NCI-H1436 treated with DMSO at 0.1 percent for 48 hours (cell line): ENCODE data around the gene CADM1.

ENCODE experiments used
- DNase-seq: peaks from one replicate; lab custom pipeline; 2025; lab: John Stamatoyannopoulos, UW

CADM1 gene

DNA sequence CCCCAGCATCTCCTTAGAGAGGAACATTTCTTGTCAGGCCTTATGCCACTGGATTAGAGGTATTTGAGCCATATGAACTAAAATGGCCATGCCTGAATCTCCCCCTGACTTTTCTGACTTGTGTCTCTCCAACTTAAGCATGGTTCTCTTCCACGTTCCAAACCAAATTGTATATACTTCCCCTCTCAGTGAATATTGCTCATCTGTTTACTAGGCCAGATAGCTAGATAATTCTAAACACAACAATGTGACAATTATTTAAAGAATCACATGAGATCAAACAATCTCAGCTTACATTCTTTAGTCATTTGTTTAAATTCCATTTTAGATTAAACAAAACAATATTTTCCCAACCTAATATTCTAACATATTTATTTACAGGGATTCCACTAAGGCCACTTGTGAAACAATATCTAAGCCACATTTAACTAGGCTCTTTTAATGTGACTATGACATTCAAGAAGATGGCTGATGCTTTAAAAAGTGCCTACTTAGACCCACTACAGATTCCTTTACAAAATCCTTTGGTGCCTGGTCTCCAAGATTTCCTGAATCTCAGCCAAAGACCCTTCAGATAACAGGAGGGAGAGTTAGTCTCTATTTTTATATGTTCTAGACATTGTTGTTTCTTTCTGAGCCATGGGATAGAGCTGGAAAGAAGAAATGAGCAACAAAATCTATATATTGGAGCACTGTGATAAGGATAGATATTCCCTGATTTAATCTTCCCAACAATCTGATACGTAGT, 105.7 kb downstream of the CADM1 start:
- no peak for DNase-seq

DNA sequence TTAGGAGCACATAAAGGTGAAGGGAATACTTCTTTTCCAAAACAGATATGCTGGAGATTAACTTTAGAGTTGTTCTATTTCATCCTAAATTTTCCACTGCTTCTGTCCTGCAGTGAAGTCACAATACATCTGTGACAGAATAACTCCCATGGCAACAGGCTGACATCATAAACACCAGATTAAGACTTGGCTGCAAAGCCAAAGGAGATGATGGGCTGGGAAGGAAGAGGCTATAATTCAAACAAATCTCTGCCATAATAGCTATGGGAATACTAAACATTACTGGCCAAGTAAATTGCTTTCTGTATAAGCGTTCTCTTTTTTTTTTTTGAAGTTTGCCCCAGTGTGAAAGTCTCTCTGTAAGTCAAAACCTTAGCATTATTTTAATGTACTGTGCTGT, 107.7 kb downstream of the CADM1 start:
- no peak for DNase-seq

DNA sequence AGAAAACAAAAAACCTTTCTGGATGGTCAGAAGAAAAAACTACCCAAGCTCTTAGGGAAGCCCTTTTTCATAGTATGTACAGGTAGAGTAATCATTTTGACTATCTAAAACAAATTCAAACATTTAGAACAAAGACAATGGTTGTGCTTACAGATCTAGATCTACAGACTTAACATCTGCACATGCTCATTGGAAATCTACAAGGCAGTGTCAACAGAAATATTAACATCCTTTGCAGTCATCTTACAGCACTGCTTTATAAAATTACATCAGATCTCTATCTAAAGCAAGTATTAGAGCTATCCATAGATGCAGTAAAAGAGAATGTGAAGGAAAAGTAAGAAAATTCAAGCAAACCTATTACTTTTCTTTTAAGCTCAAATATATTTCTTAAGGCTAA, 110.3 kb downstream of the CADM1 start:
- no peak for DNase-seq

GRCh38 chr11:115391598-115391997, 112.6 kb downstream of the CADM1 start:
- DNase-seq: no peak

DNA sequence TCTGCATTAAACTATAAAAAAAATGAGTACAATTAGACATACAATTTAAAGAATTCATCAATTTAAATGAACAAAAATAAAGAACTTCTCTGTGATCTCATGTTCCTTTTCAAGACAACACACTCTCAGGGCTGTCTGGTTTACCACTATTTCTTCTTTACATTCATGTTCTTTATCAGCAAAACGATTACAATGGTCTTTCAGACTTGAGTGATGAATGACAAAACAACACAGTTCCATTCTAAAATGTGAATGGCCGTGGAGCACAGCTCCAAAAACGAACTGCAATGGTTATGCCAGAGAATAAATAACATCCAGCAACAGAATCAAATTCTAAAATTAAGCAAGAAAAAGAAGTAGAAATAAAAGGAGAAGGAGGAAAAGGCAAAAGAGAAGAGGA, 113.1 kb downstream of the CADM1 start:
- DNase-seq: no peak

DNA sequence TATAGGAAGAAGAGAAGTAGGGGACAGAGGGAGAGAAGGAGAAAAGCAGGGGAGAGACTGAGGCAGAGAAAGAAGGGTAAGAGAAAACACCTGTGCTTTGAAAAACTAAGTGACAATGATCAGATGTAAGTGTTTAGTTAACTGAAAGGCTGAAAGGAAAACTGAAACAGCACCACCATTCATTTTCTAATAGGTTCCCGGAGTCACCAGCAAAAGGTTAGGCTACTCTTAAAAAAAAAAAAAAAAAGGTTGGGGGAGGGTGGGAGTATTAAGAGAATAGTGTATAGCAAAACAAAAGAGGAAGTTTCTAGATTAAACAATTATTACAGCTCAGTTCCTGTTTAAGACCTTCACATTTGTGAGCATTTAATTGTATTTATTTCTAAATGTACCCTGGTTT, 113.8 kb downstream of the CADM1 start:
- no peak for DNase-seq

- no peak for DNase-seq
Measured at GRCh38 chr11:115389790-115390189, 114.4 kb downstream of the CADM1 start.

- no peak for DNase-seq
Measured at GRCh38 chr11:115385226-115385625, 119.0 kb downstream of the CADM1 start.

DNA sequence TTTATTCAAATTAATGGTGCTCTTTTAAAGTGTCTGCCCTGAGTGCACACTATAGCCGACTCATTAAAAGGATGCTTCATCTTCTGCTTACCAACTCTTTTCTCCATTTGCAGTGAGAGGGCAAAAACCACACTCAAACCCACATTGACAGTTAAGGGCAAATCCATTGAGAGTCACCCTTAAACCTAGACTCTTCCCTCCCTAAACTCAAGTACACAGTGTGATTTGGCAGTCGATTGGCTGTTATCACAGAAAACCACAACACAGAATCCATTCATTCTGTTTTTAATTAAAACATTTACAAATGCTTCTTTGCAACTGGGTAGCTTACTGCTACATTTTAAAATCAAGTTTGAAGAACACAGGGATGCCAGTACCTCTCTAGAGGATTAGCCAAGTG, 120.0 kb downstream of the CADM1 start:
- DNase-seq: no peak

- no peak for DNase-seq
Measured at GRCh38 chr11:115383431-115383830, 120.8 kb downstream of the CADM1 start.

GRCh38 chr11:115379528-115379927, 124.7 kb downstream of the CADM1 start:
- DNase-seq: no peak

DNA sequence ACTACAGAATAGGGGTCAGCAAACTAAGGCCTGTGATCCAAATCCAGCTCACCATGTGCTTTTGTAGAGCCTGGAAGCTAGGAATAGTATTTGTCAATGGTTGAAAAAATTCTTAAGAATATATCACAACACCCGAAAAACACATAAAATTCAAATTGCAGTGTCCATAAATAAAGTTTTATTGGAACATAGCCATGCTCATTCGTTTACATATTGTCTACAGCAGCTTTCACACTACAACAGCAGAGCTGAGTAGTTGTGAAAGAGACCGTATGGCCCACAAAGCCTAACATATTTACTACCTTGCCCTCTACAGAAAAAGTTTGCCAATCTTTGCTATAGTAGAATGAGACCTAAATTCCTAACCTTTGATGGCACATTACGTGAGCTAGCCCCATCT, 125.7 kb downstream of the CADM1 start:
- DNase-seq: no peak

DNA sequence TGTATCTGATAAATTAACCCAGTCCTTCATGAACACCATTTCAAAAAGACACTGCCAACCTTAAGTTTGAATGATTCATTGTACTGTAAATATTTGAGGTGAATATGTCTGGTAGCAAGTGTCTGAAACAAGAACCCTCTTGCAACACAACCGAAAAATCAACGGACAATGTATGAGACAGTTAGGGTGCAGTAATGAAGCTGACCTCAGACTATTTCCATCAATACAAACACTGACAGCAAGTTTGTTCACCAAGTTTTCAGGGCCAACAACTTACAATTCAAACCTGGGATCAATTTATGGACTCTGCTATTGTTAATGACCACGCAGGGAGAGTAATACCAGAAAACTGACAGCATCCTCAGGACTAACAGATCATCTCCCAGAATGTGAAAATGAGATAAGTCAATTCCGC, 126.3 kb downstream of the CADM1 start:
- DNase-seq: no peak

GRCh38 chr11:115368616-115369015, 135.6 kb downstream of the CADM1 start:
- no peak for DNase-seq

GRCh38 chr11:115366826-115367225, 137.4 kb downstream of the CADM1 start:
- DNase-seq: no peak

DNA sequence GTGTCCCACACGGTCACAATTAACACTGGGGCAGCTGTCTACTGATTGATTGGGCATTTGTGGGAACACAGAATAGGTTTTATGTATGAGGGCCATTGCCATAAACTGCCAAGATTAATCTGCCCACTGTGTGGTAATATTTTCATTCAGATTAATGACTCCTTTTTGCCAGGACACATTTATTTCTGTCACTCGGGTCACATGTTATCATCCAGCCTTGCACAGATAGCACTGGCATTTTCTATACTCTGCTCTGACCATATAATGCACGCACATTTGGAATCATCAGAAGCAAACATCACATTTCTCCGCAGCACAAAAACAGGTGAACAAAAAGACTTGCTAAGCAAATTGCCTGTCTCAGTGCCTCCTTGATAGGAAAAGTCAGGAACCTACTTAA, 138.3 kb downstream of the CADM1 start:
- no peak for DNase-seq

DNA sequence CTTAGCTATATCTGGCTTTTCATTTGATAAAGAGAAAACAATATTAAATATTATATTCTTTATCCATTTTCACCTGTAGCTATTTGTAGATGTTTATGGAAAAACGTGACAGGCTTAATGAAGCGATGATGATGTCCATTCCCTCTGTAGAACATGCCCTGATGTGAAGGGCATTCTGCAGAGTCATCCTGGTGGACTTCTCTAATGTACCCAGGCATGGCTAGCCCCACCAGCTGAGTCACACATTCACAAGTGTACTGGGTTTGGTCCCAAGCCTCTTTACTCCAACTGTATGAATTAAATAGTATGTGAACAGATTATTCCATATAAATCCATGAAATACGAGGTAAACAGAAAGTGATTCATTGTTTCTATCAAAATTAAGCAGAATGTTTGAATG, 139.3 kb downstream of the CADM1 start:
- no peak for DNase-seq

GRCh38 chr11:115363921-115364320, 140.3 kb downstream of the CADM1 start:
- no peak for DNase-seq

- DNase-seq: no peak
Measured at GRCh38 chr11:115363426-115363825, 140.8 kb downstream of the CADM1 start.

DNA sequence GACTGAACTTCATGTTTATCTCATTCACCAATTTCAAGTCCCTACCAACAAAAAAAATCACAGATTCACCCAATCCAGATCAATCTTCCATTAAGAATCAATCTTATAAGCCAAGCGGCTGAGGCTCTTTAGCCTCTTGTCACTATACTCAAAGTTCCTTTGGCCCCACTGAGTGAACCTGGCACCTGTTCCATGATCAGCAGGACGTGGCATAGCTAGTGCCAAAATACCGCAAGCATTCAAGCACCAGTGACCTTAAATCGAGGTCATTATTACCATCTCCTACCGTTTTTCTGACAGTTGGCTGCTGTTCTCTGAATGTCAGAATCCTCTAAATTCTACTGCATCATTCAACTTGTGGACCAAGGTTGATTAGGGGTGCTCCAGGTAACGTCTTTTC, 141.2 kb downstream of the CADM1 start:
- DNase-seq: no peak

DNA sequence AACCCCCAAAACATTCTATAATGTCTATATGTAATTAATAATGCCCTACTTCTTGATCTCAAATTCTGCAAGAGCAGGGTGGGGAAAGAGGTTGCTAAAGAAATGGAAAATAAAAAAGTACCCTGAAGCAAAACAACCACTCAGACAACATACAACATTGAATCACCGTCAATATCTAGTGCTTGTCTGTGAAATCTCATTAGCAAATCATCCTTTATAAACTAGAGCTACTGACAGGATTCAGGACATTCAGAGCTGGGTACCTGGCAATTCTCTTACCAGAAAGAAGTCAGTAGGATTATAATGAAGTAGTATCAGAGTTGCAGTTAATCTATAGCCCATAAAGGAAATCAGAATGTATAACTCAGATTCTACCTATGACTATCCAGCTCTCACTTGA, 143.2 kb downstream of the CADM1 start:
- DNase-seq: no peak

DNA sequence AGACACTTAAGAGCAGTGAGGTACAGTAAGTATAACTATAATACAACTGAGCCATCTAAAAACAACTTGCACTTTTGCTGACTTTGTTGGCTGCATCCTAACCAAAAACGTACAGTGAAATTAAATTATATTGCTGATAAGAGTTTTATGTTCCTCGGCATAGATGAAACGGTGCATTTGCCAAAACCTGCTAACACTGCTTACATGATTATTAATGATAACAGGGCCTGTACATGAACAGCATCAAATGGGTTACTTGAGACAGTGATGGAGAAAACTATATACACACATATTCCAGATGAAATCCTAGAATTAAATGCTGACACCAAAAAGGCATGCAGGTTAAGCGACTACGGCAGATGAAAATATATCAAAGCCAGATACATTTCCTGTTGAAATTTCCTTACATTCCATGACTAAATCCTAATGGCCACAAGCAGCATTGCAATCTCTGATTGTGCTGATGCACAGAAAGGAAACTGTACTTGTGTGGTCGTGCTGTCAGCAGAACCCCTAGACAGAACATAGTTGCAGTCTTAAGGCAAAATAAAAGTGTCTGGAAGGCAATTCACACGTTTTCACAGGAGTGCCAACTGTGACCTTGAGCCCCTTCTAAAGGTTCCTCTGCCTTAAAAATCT, 143.9 kb downstream of the CADM1 start:
- no peak for DNase-seq

DNA sequence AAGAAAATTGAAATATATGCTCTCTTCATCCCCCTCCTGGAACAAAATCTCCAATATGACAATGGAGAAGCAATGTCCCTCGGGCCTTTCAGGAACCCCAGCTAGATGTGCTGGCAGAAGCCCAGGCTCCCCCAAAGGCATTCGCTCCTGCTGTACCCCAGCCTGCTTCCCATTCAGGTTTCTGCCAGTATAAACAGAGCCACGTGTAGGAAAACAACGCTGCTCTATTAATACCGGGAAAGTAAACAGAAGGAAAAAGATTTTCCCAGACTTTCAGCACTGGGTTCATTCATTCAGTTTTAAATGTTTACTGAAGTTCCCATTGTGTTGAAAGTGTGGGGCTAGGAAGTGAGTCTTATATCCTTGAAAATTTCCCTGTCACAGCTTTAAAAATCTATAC, 147.1 kb downstream of the CADM1 start:
- DNase-seq: no peak
